Calu3 (cell line): ENCODE results near the gene SPANXN4. TPM values are rescaled to one million over a fixed set of nuclear protein-coding genes. Genes with fewer than 3 reads are reported as not detected.

ENCODE experiments used
- BruUV-seq: library from RNA; stranded (reverse); fragments of 400-500 nt; replicated peaks from 2 replicates; lab custom pipeline; 2021; lab: Mats Ljungman, UMichigan
- CTCF ChIA-PET: fragments of 300-600 bp; sonication (Branson Sonifier 250); formaldehyde crosslinking; loops from one replicate; lab custom pipeline; 2022; ENCODE audit warnings: antibody characterized with exemption; lab: Charles Lee
- DNase-seq: peaks from one replicate; pipeline ENCODE4 v3.0.0; 2022
- H3K27ac Mint-ChIP-seq: one replicate; pipeline ENCODE4 v1.8.0; 2022; ENCODE audit warnings: mixed read lengths; ENCODE audit not compliant: unreplicated experiment
- H3K27me3 Mint-ChIP-seq: one replicate; pipeline ENCODE4 v1.8.0; 2022; ENCODE audit warnings: mixed read lengths; ENCODE audit not compliant: unreplicated experiment
- H3K36me3 Mint-ChIP-seq: one replicate; pipeline ENCODE4 v1.8.0; 2022; ENCODE audit warnings: mild to moderate bottlenecking, moderate library complexity, mixed read lengths; ENCODE audit not compliant: insufficient read depth, unreplicated experiment
- H3K4me1 Mint-ChIP-seq: one replicate; pipeline ENCODE4 v1.8.0; 2022; ENCODE audit warnings: mild to moderate bottlenecking, low read depth, mixed read lengths; ENCODE audit not compliant: unreplicated experiment
- H3K4me3 Mint-ChIP-seq: one replicate; pipeline ENCODE4 v1.8.0; 2022; ENCODE audit warnings: mild to moderate bottlenecking, low read depth, moderate library complexity, mixed read lengths; ENCODE audit not compliant: unreplicated experiment
- H3K9me3 Mint-ChIP-seq: one replicate; pipeline ENCODE4 v1.8.0; 2022; ENCODE audit warnings: low read depth, mixed read lengths; ENCODE audit not compliant: unreplicated experiment
- CTCF ChIP-seq: fragments of 200-600 bp; IDR thresholded peaks from one replicate; pipeline ENCODE4 v1.8.0; 2022; ENCODE audit warnings: antibody characterized with exemption; ENCODE audit not compliant: unreplicated experiment
- intact Hi-C: fragments of 100-400 bp; cut with micrococcal nuclease; formaldehyde crosslinking; loops from one replicate; pipeline ENCODE4 v1.10.0; 2022; ENCODE audit not compliant: unreplicated experiment
- total RNA-seq: library from RNA; stranded (reverse); gene quantifications from 2 replicates; pipeline ENCODE4 v1.2.3, GENCODE V29; 2022

The SPANXN4 gene
- total RNA-seq, 1 experiment from 2014 or later = not detected

GRCh38 chrX:142994988-142995387, 30.7 kb upstream of the SPANXN4 start:
- no TSS peak for BruUV-seq
- H3K9me3 Mint-ChIP-seq = peaks cover 5% of the 10 kb centered on the region
- intact Hi-C loops = no loop called here
- no peaks in the 10 kb centered on the region for H3K4me1 Mint-ChIP-seq
- CTCF ChIA-PET = no interaction called here
- no peaks in the 10 kb centered on the region for H3K36me3 Mint-ChIP-seq
- no peak overlapping the region for H3K27ac Mint-ChIP-seq
- TF ChIP-seq CTCF = no peak
- H3K27me3 Mint-ChIP-seq = no peaks in the 10 kb centered on the region
- no peak for DNase-seq
- H3K4me3 Mint-ChIP-seq = no peak overlapping the region

GRCh38 chrX:142998447-142999198, 27.1 kb upstream of the SPANXN4 start:
- H3K36me3 Mint-ChIP-seq = no peaks in the 10 kb centered on the region
- BruUV-seq = no TSS peak
- H3K4me3 Mint-ChIP-seq = no peak overlapping the region
- no peak overlapping the region for H3K27ac Mint-ChIP-seq
- intact Hi-C loops = no loop called here
- peaks cover 7% of the 10 kb centered on the region for H3K9me3 Mint-ChIP-seq
- CTCF ChIA-PET = no interaction called here
- DNase-seq = no peak
- TF ChIP-seq CTCF = no peak
- H3K27me3 Mint-ChIP-seq = no peaks in the 10 kb centered on the region
- H3K4me1 Mint-ChIP-seq = no peaks in the 10 kb centered on the region

- CTCF ChIA-PET = no interaction called here
- H3K4me3 Mint-ChIP-seq = no peak overlapping the region
- H3K9me3 Mint-ChIP-seq = peaks cover 4% of the 10 kb centered on the region
- no peaks in the 10 kb centered on the region for H3K27me3 Mint-ChIP-seq
- no TSS peak for BruUV-seq
- no peak for TF ChIP-seq CTCF
- no peaks in the 10 kb centered on the region for H3K36me3 Mint-ChIP-seq
- H3K27ac Mint-ChIP-seq = no peak overlapping the region
- no peaks in the 10 kb centered on the region for H3K4me1 Mint-ChIP-seq
- DNase-seq = no peak
- intact Hi-C loops = no loop called here
Observed at GRCh38 chrX:142999199-142999701, 26.5 kb upstream of the SPANXN4 start.

GRCh38 chrX:143002206-143002605, 23.5 kb upstream of the SPANXN4 start:
- BruUV-seq = no TSS peak
- no peaks in the 10 kb centered on the region for H3K4me1 Mint-ChIP-seq
- H3K4me3 Mint-ChIP-seq = no peak overlapping the region
- H3K36me3 Mint-ChIP-seq = no peaks in the 10 kb centered on the region
- H3K9me3 Mint-ChIP-seq = peaks cover 2% of the 10 kb centered on the region
- H3K27me3 Mint-ChIP-seq = no peaks in the 10 kb centered on the region
- CTCF ChIA-PET = no interaction called here
- intact Hi-C loops = no loop called here
- no peak for TF ChIP-seq CTCF
- H3K27ac Mint-ChIP-seq = no peak overlapping the region
- DNase-seq = no peak
